Measurements from ENCODE around the gene DGCR6L.
"Not testable (repeated sequence)": the region's sequence is repeated elsewhere in the genome, so short reads cannot be mapped to it uniquely, and the experiment has no call there.

Gene DGCR6L

GRCh38 chr22:20312396-20313191, 7.3 kb downstream of the DGCR6L start:
- H3K4me3 ChIP-seq (replicated peaks; ENCODE audit: low read depth, low read length) = no peak overlapping the region
- DNase-seq (ENCODE audit: extremely low read depth, low read depth) = no peak
- TF ChIP-seq, protein P1, sequence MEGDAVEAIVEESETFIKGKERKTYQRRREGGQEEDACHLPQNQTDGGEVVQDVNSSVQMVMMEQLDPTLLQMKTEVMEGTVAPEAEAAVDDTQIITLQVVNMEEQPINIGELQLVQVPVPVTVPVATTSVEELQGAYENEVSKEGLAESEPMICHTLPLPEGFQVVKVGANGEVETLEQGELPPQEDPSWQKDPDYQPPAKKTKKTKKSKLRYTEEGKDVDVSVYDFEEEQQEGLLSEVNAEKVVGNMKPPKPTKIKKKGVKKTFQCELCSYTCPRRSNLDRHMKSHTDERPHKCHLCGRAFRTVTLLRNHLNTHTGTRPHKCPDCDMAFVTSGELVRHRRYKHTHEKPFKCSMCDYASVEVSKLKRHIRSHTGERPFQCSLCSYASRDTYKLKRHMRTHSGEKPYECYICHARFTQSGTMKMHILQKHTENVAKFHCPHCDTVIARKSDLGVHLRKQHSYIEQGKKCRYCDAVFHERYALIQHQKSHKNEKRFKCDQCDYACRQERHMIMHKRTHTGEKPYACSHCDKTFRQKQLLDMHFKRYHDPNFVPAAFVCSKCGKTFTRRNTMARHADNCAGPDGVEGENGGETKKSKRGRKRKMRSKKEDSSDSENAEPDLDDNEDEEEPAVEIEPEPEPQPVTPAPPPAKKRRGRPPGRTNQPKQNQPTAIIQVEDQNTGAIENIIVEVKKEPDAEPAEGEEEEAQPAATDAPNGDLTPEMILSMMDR (IDR thresholded peaks at IDR 0.05; ENCODE audit: low read depth, low read length, missing control alignments) = no peak

DNA sequence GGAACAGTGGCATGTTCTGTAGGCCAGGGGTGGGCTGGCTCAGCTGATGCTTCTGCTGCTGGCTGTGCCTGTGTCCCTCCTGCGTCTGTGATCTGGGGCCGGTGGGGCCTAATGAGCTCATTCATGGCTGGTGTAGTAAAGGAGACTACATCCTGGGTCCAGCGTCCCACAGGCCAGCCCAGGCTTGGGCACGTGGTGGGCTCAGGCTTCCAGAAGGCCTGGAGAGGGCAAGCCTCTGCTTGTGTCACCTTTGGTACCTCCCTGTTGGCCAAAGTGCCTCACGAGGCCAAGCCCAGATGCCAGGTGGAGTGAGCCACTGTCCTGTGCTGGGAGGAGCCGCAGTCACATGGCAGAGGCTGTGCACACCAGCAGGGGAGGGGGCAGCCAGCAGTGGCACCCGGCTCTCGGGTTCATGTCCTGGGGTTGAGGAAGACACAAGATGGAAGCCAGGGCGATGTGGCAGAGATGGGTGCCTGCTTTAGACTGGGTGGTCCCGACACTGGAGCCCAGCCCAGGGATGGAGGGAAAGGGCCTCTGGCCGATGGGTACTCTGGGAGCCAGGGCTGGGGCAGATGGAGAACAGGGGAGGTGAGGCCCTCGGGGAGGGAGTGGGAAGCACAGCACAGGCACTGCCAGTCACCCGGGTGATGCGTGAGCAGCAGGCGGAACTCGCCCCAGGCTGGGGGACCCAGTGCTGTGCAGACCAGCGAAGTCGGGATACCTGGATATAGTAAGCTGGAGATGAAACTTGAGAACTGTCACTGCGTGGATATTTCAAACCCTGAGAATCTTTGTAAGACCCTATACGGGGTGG, 8.4 kb downstream of the DGCR6L start:
- not testable (repeated sequence) for H3K4me3 ChIP-seq (replicated peaks; ENCODE audit: low read depth, low read length)

GRCh38 chr22:20310773-20311172, 9.1 kb downstream of the DGCR6L start:
- not testable (repeated sequence) for DNase-seq (ENCODE audit: extremely low read depth, low read depth); H3K4me3 ChIP-seq (replicated peaks; ENCODE audit: low read depth, low read length)

More for the DNA sequence above, 8.4 kb downstream of the DGCR6L start:
- DNase-seq (ENCODE audit: extremely low read depth, low read depth) = not testable (repeated sequence)

GRCh38 chr22:20310180-20310579, 9.7 kb downstream of the DGCR6L start:
- DNase-seq (ENCODE audit: extremely low read depth, low read depth); H3K4me3 ChIP-seq (replicated peaks; ENCODE audit: low read depth, low read length): not testable (repeated sequence)

DNA sequence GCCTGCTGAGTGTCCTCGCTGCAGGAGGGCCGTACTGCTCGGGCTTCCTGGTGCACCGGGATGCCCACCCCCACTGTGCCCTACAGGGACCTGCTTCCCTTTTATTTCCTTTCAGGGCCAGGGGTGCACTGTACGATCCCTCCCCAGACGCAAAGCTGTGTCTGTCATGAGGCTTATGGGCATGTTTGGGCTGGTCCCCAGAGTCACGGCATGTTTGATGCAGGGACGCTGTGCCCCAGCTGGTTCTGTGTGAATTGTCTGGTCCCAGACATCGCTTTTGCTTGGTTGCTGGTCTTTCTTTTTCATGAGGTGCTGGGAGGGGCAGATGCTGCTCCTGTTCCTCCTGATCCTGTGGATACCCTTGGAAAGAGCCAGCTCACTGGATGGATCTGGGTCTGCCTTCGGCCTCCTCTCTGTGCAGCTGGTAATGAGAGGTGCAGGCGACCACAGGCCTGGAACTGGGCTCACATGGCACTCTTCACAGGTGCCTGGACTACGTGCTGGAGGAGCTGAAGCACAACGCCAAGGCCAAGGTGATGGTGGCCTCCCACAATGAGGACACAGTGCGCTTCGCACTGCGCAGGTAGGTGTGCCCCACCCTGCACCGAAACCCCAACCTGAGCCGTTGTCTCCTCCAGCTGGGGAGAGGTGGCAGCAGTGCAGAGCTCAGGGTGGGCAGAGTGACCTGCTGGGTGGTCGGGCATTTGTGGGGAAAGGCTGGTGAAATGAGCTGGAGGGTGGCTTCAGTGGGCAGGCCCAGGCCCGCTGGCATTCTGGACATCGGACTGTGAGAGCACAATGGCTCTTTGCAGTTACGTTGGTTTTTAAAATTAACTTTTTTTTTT, 10.8 kb downstream of the DGCR6L start:
- H3K4me3 ChIP-seq (replicated peaks; ENCODE audit: low read depth, low read length); DNase-seq (ENCODE audit: extremely low read depth, low read depth): not testable (repeated sequence)

DNA sequence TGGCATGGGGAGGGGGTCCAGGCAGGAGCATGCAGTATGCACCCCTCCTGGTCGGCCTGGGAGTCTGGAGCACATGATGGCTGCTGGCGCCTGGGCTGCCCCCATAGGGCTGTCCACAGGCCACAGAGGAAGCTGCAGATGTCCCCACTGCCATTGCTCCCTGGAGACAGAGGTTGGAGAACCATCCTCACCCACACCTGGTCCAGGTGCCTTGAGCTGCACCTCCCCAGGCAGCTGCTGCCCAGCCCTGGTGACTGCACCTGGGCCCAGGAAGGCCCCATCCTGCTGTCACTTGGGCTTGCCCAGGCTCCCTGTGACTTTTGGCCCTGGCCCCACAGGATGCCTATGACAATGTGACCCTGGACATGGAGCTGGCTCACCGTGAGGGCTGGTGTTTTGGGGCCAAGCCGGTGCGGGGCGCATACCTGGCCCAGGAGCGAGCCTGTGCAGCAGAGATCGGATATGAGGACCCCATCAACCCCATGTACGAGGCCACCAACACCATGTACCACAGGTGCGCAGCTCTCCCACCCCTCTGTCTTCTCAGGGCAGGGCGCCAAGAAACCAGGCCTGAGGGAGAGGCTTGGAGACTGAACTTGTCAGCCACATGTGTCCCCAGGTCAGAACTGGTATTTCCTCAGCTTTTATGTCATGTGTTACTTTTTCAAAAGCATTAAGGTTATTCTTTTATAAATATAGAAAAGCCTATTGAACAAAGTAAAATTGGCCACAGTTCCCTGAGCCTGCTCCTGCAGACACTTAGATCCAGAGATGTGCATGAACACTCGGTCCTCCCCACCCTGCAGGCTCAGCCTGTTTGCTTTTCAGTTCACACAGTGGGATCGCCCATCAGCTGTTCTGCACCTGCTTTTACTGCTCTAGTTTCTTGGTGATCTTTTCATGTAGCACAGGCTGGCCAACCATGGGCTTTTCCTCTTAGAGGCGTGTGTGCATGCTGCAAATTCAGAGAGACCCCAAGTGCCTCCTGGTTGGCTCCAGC, 12.1 kb downstream of the DGCR6L start:
- H3K4me3 ChIP-seq (replicated peaks; ENCODE audit: low read depth, low read length); DNase-seq (ENCODE audit: extremely low read depth, low read depth): not testable (repeated sequence)

- not testable (repeated sequence) for H3K4me3 ChIP-seq (replicated peaks; ENCODE audit: low read depth, low read length); DNase-seq (ENCODE audit: extremely low read depth, low read depth)
These were observed 13.0 kb downstream of the DGCR6L start for GRCh38 chr22:20306646-20307447.

- TF ChIP-seq, protein P1 (IDR thresholded peaks at IDR 0.05; ENCODE audit: low read depth, low read length, missing control alignments) = no peak
- no peak overlapping the region for H3K4me3 ChIP-seq (replicated peaks; ENCODE audit: low read depth, low read length)
- no peak for DNase-seq (ENCODE audit: extremely low read depth, low read depth)
These were observed 13.8 kb downstream of the DGCR6L start for GRCh38 chr22:20305894-20306645.

DNA sequence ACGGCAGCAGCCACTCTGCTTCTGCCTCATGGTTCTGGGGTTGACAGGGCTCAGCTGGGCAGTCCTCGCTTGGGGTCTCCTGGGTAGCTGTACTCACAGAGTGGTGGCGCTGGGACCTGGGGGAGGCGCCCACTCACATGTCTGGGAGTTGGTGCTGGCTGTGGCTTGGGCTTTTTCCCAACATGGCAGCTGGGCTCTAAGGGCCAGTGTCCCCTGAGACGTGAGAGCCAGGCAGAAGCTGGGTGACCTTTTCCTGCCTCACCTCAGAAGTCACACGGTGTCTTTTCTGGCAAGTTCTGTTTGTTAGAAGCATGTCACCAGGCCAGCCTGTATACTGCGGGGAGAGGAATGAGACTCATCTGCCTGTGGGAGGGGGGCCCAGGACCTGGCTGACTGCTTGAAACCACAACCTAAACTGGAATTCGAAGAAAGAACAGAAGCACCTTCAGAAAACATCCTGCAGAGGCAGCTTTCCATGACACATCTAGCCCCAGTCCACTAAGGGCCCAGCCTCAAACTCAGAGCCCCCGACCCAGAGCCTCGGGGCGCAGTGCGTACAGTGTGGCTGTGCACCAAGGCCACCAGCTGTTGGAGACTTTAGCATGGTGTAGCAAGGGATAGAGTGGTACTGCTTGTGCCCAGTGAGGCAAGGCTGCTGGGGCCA, 14.5 kb downstream of the DGCR6L start:
- H3K4me3 ChIP-seq (replicated peaks; ENCODE audit: low read depth, low read length); DNase-seq (ENCODE audit: extremely low read depth, low read depth): not testable (repeated sequence)
